Measurements from ENCODE around the gene CCDC39. TPM values are rescaled to one million over a fixed set of nuclear protein-coding genes. Genes with fewer than 3 reads are reported as not detected.

The CCDC39 gene
- total and polyA plus RNA-seq, 2 of the 13 experiments (the other 11 are each of a cell fraction or from before 2014, with no cell fraction given), result not detected

GRCh38 chr3:180633722-180634121 is 45.6 kb downstream of the CCDC39 start:
- intact Hi-C loops (cut with micrococcal nuclease; ENCODE audit: unreplicated experiment) (no loop called here), in situ Hi-C loops (cut with HindIII; ENCODE audit: extremely low pct_ligation_motif_present, low pct_unique_long_range_greater_than_20kb) (no loop called here)
- Histone ChIP-seq H2AFZ (ENCODE audit: low read length) (no peak overlapping the region), H3K27ac (ENCODE audit: extremely low read length, insufficient read depth, low read length) (no peak overlapping the region), H3K27me3 (ENCODE audit: control insufficient read depth in 1 of 2, insufficient read depth in 2 of 2, low read length in 2 of 2) (no peaks in the 10 kb centered on the region), H3K79me2 (ENCODE audit: insufficient read depth, low read length) (no peaks in the 10 kb centered on the region), H3K36me3 (replicated peaks in 1 of 2; ENCODE audit: control insufficient read depth in 1 of 2, insufficient read depth in 2 of 2, low read length in 2 of 2) (no peaks in the 10 kb centered on the region), H4K20me1 (ENCODE audit: insufficient read depth, low read length) (no peaks in the 10 kb centered on the region), H3K9me3 (ENCODE audit: low read length) (no peaks in the 10 kb centered on the region), H3K4me3 (replicated peaks in 1 of 3; ENCODE audit: insufficient read depth in 1 of 3, low read depth in 2 of 3, low read length in 3 of 3) (no peak overlapping the region), H3K4me2 (ENCODE audit: low read depth, low read length) (no peak overlapping the region), H3K4me1 (ENCODE audit: insufficient read depth, low read length) (no peaks in the 10 kb centered on the region), H3K9ac (ENCODE audit: insufficient read depth, low read depth, low read length) (no peak overlapping the region)
- ChIA-PET POLR2A (no interaction called here), CTCF (ENCODE audit: low intra/inter-chr PET ratio, low total read pairs) (no interaction called here)
- DNase-seq (ENCODE audit: low spot score), result no peak
- BruUV-seq (replicated peaks), result no TSS peak
- WGBS (ENCODE audit: low lambda C conversion rate), result 0% methylated on average over 1 of the region's 2 CpGs
- ATAC-seq, result peak; percentile 83
- FAIRE-seq, result no peak
- TF ChIP-seq ZNF160 (CRISPR knock-in tag; IDR thresholded peaks at IDR 0.05) (no peak), ZNF569 (CRISPR knock-in tag; IDR thresholded peaks at IDR 0.05; ENCODE audit: borderline replicate concordance) (no peak), STAG1 (CRISPR knock-in tag; IDR thresholded peaks at IDR 0.05) (peak; percentile 25), CTCF (CRISPR knock-in tag; IDR thresholded peaks at IDR 0.05) (peak; percentile 34; the same call in 1 of the 2 replicates), PAWR (CRISPR knock-in tag; IDR thresholded peaks at IDR 0.05; ENCODE audit: borderline replicate concordance) (no peak)

- DNase-seq (ENCODE audit: low spot score) (no peak), ATAC-seq (no peak), FAIRE-seq (no peak)
- Histone ChIP-seq H4K20me1 (ENCODE audit: insufficient read depth, low read length) (no peaks in the 10 kb centered on the region), H3K9ac (ENCODE audit: insufficient read depth, low read depth, low read length) (no peak overlapping the region), H3K4me2 (ENCODE audit: low read depth, low read length) (no peak overlapping the region), H3K27ac (ENCODE audit: extremely low read length, insufficient read depth, low read length) (no peak overlapping the region), H3K4me3 (replicated peaks in 1 of 3; ENCODE audit: insufficient read depth in 1 of 3, low read depth in 2 of 3, low read length in 3 of 3) (no peak overlapping the region), H3K27me3 (ENCODE audit: control insufficient read depth in 1 of 2, insufficient read depth in 2 of 2, low read length in 2 of 2) (no peaks in the 10 kb centered on the region), H3K79me2 (ENCODE audit: insufficient read depth, low read length) (no peaks in the 10 kb centered on the region), H3K9me3 (ENCODE audit: low read length) (no peaks in the 10 kb centered on the region), H2AFZ (ENCODE audit: low read length) (no peak overlapping the region), H3K36me3 (replicated peaks in 1 of 2; ENCODE audit: control insufficient read depth in 1 of 2, insufficient read depth in 2 of 2, low read length in 2 of 2) (no peaks in the 10 kb centered on the region), H3K4me1 (ENCODE audit: insufficient read depth, low read length) (no peaks in the 10 kb centered on the region)
- ChIA-PET POLR2A (interaction anchor here (1.2 kb wide), 1 partner anchor 30 kb away, joined by 3 read pairs; the partner anchor contains the start of gene TTC14), CTCF (ENCODE audit: low intra/inter-chr PET ratio, low total read pairs) (no interaction called here)
- in situ Hi-C loops (cut with HindIII; ENCODE audit: extremely low pct_ligation_motif_present, low pct_unique_long_range_greater_than_20kb) (no loop called here), intact Hi-C loops (cut with micrococcal nuclease; ENCODE audit: unreplicated experiment) (no loop called here)
- WGBS (ENCODE audit: low lambda C conversion rate), result 61% methylated on average over 3 of the region's 3 CpGs
- no TSS peak for BruUV-seq (replicated peaks)
- TF ChIP-seq THAP11 (CRISPR knock-in tag; IDR thresholded peaks at IDR 0.05), result no peak
- TF ChIP-seq ZNF281 (CRISPR knock-in tag; IDR thresholded peaks at IDR 0.05; ENCODE audit: borderline replicate concordance), result no peak
- no peak for TF ChIP-seq ZNF430 (CRISPR knock-in tag; IDR thresholded peaks at IDR 0.05)
These were observed 48.0 kb downstream of the CCDC39 start for GRCh38 chr3:180631317-180631716.

All from HepG2 (cell line).